ENCODE results near the gene TEAD1.

Gene TEAD1

GRCh38 chr11:12924650-12925049 lies 250.4 kb downstream of the TEAD1 start:
- H3K4me2 ChIP-seq (ENCODE audit: insufficient read depth, low read length, poor library complexity, severe bottlenecking), result no peak overlapping the region
- no peak overlapping the region for H3K4ac ChIP-seq (ENCODE audit: low read length)

GRCh38 chr11:12925520-12925919 lies 251.3 kb downstream of the TEAD1 start:
- H2BK120ac ChIP-seq (ENCODE audit: low read depth, low read length), result no peak overlapping the region
- H3K79me1 ChIP-seq (ENCODE audit: low read depth, low read length), result no peaks in the 10 kb centered on the region
- DNase-seq (ENCODE audit: low spot score), result no peak
- H2BK5ac ChIP-seq (ENCODE audit: low read length), result no peak overlapping the region
- no peak overlapping the region for H3K18ac ChIP-seq (ENCODE audit: low read length)
- no peak overlapping the region for H2BK15ac ChIP-seq (ENCODE audit: low read length)
- H3K14ac ChIP-seq (ENCODE audit: low read length), result no peak overlapping the region
- H3K27me3 ChIP-seq (ENCODE audit: control insufficient read depth in 3 of 3, insufficient read depth in 3 of 3, low read depth in 1 of 3, low read length in 3 of 3), result no peaks in the 10 kb centered on the region
- no CpG with 5 or more reads among the region's 4 CpGs for WGBS, 2 donors (ENCODE audit: extremely low coverage in 2 of 2, insufficient read length in 2 of 2, insufficient replicate concordance in 1 of 2)
- no peak overlapping the region for H3K23ac ChIP-seq (ENCODE audit: low read depth, low read length, poor library complexity)
- peaks cover 0 to 3% of the 10 kb centered on the region in 2 donors for H3K9me3 ChIP-seq (replicated peaks in 1 of 2; ENCODE audit: control insufficient read depth in 2 of 2, insufficient read depth in 1 of 2, low read depth in 1 of 2, low read length in 2 of 2)
- no peaks in the 10 kb centered on the region for H3K4me1 ChIP-seq (ENCODE audit: control insufficient read depth in 2 of 2, insufficient read depth in 1 of 2, low read depth in 1 of 2, low read length in 2 of 2)
- H3K36me3 ChIP-seq (replicated peaks in 1 of 2; ENCODE audit: control insufficient read depth in 2 of 2, insufficient read depth in 2 of 2, low read length in 2 of 2), result peaks cover 14 to 78% of the 10 kb centered on the region in 2 donors
- no peak overlapping the region for H3K27ac ChIP-seq (replicated peaks; ENCODE audit: low read length)
- no peak overlapping the region for H3K4ac ChIP-seq (ENCODE audit: low read length)
- no peak overlapping the region for H3K4me3 ChIP-seq (ENCODE audit: low read length in 2 of 2)
- no peak overlapping the region for H3K9ac ChIP-seq (ENCODE audit: low read depth, low read length, poor library complexity)
- H4K91ac ChIP-seq (ENCODE audit: low read depth, low read length, poor library complexity), result no peak overlapping the region
- H3K4me2 ChIP-seq (ENCODE audit: insufficient read depth, low read length, poor library complexity, severe bottlenecking), result no peak overlapping the region
- no peak overlapping the region for H4K8ac ChIP-seq (ENCODE audit: low read depth, low read length)
- no peak overlapping the region for H2AK5ac ChIP-seq (ENCODE audit: low read depth, low read length)
- H2BK12ac ChIP-seq (ENCODE audit: low read length), result no peak overlapping the region
- no peak overlapping the region for H2AFZ ChIP-seq (ENCODE audit: low read length)

More at GRCh38 chr11:12924650-12925049, 250.4 kb downstream of the TEAD1 start:
- no peak overlapping the region for H3K4me3 ChIP-seq (ENCODE audit: low read length in 2 of 2)
- no peaks in the 10 kb centered on the region for H3K27me3 ChIP-seq (ENCODE audit: control insufficient read depth in 3 of 3, insufficient read depth in 3 of 3, low read depth in 1 of 3, low read length in 3 of 3)
- WGBS, 2 donors (ENCODE audit: extremely low coverage in 2 of 2, insufficient read length in 2 of 2, insufficient replicate concordance in 1 of 2), result no CpG with 5 or more reads among the region's 3 CpGs
- peaks cover 0 to 3% of the 10 kb centered on the region in 2 donors for H3K9me3 ChIP-seq (replicated peaks in 1 of 2; ENCODE audit: control insufficient read depth in 2 of 2, insufficient read depth in 1 of 2, low read depth in 1 of 2, low read length in 2 of 2)
- no peak overlapping the region for H2BK120ac ChIP-seq (ENCODE audit: low read depth, low read length)
- no peaks in the 10 kb centered on the region for H3K4me1 ChIP-seq (ENCODE audit: control insufficient read depth in 2 of 2, insufficient read depth in 1 of 2, low read depth in 1 of 2, low read length in 2 of 2)
- H2AFZ ChIP-seq (ENCODE audit: low read length), result no peak overlapping the region
- no peak overlapping the region for H2BK15ac ChIP-seq (ENCODE audit: low read length)
- no peak overlapping the region for H3K27ac ChIP-seq (replicated peaks; ENCODE audit: low read length)
- H4K8ac ChIP-seq (ENCODE audit: low read depth, low read length), result no peak overlapping the region
- H2AK5ac ChIP-seq (ENCODE audit: low read depth, low read length), result no peak overlapping the region
- H2BK12ac ChIP-seq (ENCODE audit: low read length), result no peak overlapping the region
- no peak overlapping the region for H3K14ac ChIP-seq (ENCODE audit: low read length)
- H4K91ac ChIP-seq (ENCODE audit: low read depth, low read length, poor library complexity), result no peak overlapping the region
- no peak overlapping the region for H2BK5ac ChIP-seq (ENCODE audit: low read length)
- H3K36me3 ChIP-seq (replicated peaks in 1 of 2; ENCODE audit: control insufficient read depth in 2 of 2, insufficient read depth in 2 of 2, low read length in 2 of 2), result peaks cover 12 to 76% of the 10 kb centered on the region in 2 donors
- H3K9ac ChIP-seq (ENCODE audit: low read depth, low read length, poor library complexity), result no peak overlapping the region
- H3K23ac ChIP-seq (ENCODE audit: low read depth, low read length, poor library complexity), result no peak overlapping the region
- H3K79me1 ChIP-seq (ENCODE audit: low read depth, low read length), result no peaks in the 10 kb centered on the region
- H3K18ac ChIP-seq (ENCODE audit: low read length), result no peak overlapping the region
- no peak for DNase-seq (ENCODE audit: low spot score)

- no peak overlapping the region for H3K9ac ChIP-seq (ENCODE audit: low read depth, low read length, poor library complexity)
- H2AFZ ChIP-seq (ENCODE audit: low read length), result no peak overlapping the region
- H3K36me3 ChIP-seq (replicated peaks in 1 of 2; ENCODE audit: control insufficient read depth in 2 of 2, insufficient read depth in 2 of 2, low read length in 2 of 2), result peaks cover 14 to 83% of the 10 kb centered on the region in 2 donors
- H4K91ac ChIP-seq (ENCODE audit: low read depth, low read length, poor library complexity), result no peak overlapping the region
- no peak overlapping the region for H4K8ac ChIP-seq (ENCODE audit: low read depth, low read length)
- no peaks in the 10 kb centered on the region for H3K27me3 ChIP-seq (ENCODE audit: control insufficient read depth in 3 of 3, insufficient read depth in 3 of 3, low read depth in 1 of 3, low read length in 3 of 3)
- no peak overlapping the region for H3K18ac ChIP-seq (ENCODE audit: low read length)
- H2BK120ac ChIP-seq (ENCODE audit: low read depth, low read length), result no peak overlapping the region
- H2AK5ac ChIP-seq (ENCODE audit: low read depth, low read length), result no peak overlapping the region
- no peak overlapping the region for H3K27ac ChIP-seq (replicated peaks; ENCODE audit: low read length)
- no peak overlapping the region for H3K23ac ChIP-seq (ENCODE audit: low read depth, low read length, poor library complexity)
- H3K4ac ChIP-seq (ENCODE audit: low read length), result no peak overlapping the region
- H3K4me1 ChIP-seq (ENCODE audit: control insufficient read depth in 2 of 2, insufficient read depth in 1 of 2, low read depth in 1 of 2, low read length in 2 of 2), result no peaks in the 10 kb centered on the region
- WGBS, 2 donors (ENCODE audit: extremely low coverage in 2 of 2, insufficient read length in 2 of 2, insufficient replicate concordance in 1 of 2), result no CpG with 5 or more reads among the region's 3 CpGs
- H3K4me3 ChIP-seq (ENCODE audit: low read length in 2 of 2), result no peak overlapping the region
- H3K14ac ChIP-seq (ENCODE audit: low read length), result no peak overlapping the region
- no peaks in the 10 kb centered on the region for H3K79me1 ChIP-seq (ENCODE audit: low read depth, low read length)
- no peak overlapping the region for H2BK12ac ChIP-seq (ENCODE audit: low read length)
- DNase-seq (ENCODE audit: low spot score), result no peak
- H2BK15ac ChIP-seq (ENCODE audit: low read length), result no peak overlapping the region
- no peak overlapping the region for H3K4me2 ChIP-seq (ENCODE audit: insufficient read depth, low read length, poor library complexity, severe bottlenecking)
- H2BK5ac ChIP-seq (ENCODE audit: low read length), result no peak overlapping the region
- H3K9me3 ChIP-seq (replicated peaks in 1 of 2; ENCODE audit: control insufficient read depth in 2 of 2, insufficient read depth in 1 of 2, low read depth in 1 of 2, low read length in 2 of 2), result peaks cover 0 to 3% of the 10 kb centered on the region in 2 donors
Observed at GRCh38 chr11:12927221-12927620, 253.0 kb downstream of the TEAD1 start.

- H3K18ac ChIP-seq (ENCODE audit: low read length), result no peak overlapping the region
- H3K14ac ChIP-seq (ENCODE audit: low read length), result no peak overlapping the region
- no peak overlapping the region for H3K27ac ChIP-seq (replicated peaks; ENCODE audit: low read length)
- no peak overlapping the region for H2BK120ac ChIP-seq (ENCODE audit: low read depth, low read length)
- no peak overlapping the region for H3K4me3 ChIP-seq (ENCODE audit: low read length in 2 of 2)
- no peak overlapping the region for H3K9ac ChIP-seq (ENCODE audit: low read depth, low read length, poor library complexity)
- no peak overlapping the region for H2BK5ac ChIP-seq (ENCODE audit: low read length)
- H3K36me3 ChIP-seq (replicated peaks in 1 of 2; ENCODE audit: control insufficient read depth in 2 of 2, insufficient read depth in 2 of 2, low read length in 2 of 2), result peaks cover 15 to 89% of the 10 kb centered on the region in 2 donors
- no peak overlapping the region for H4K91ac ChIP-seq (ENCODE audit: low read depth, low read length, poor library complexity)
- no peak overlapping the region for H2BK15ac ChIP-seq (ENCODE audit: low read length)
- peaks cover 0 to 3% of the 10 kb centered on the region in 2 donors for H3K9me3 ChIP-seq (replicated peaks in 1 of 2; ENCODE audit: control insufficient read depth in 2 of 2, insufficient read depth in 1 of 2, low read depth in 1 of 2, low read length in 2 of 2)
- no peak overlapping the region for H2AK5ac ChIP-seq (ENCODE audit: low read depth, low read length)
- WGBS, 2 donors (ENCODE audit: extremely low coverage in 2 of 2, insufficient read length in 2 of 2, insufficient replicate concordance in 1 of 2), result no CpG with 5 or more reads among the region's 2 CpGs
- H3K4me1 ChIP-seq (ENCODE audit: control insufficient read depth in 2 of 2, insufficient read depth in 1 of 2, low read depth in 1 of 2, low read length in 2 of 2), result no peaks in the 10 kb centered on the region
- no peaks in the 10 kb centered on the region for H3K79me1 ChIP-seq (ENCODE audit: low read depth, low read length)
- H3K4me2 ChIP-seq (ENCODE audit: insufficient read depth, low read length, poor library complexity, severe bottlenecking), result no peak overlapping the region
- no peak overlapping the region for H2BK12ac ChIP-seq (ENCODE audit: low read length)
- H3K4ac ChIP-seq (ENCODE audit: low read length), result no peak overlapping the region
- no peak overlapping the region for H2AFZ ChIP-seq (ENCODE audit: low read length)
- no peak for DNase-seq (ENCODE audit: low spot score)
- H3K23ac ChIP-seq (ENCODE audit: low read depth, low read length, poor library complexity), result no peak overlapping the region
- no peaks in the 10 kb centered on the region for H3K27me3 ChIP-seq (ENCODE audit: control insufficient read depth in 3 of 3, insufficient read depth in 3 of 3, low read depth in 1 of 3, low read length in 3 of 3)
- no peak overlapping the region for H4K8ac ChIP-seq (ENCODE audit: low read depth, low read length)
Observed at GRCh38 chr11:12927886-12928285, 253.7 kb downstream of the TEAD1 start.

Data from neuronal stem cell (in vitro differentiated cells).